T-helper 2 cell (primary cell): ENCODE measurements around the gene PAN3.

Experiments
- DNase-seq, 5 experiments: peaks; one replicate each; pipeline versions ENCODE4 v3.0.0 to v3.0.0-alpha.2; 2012 to 2022

PAN3 gene

DNA sequence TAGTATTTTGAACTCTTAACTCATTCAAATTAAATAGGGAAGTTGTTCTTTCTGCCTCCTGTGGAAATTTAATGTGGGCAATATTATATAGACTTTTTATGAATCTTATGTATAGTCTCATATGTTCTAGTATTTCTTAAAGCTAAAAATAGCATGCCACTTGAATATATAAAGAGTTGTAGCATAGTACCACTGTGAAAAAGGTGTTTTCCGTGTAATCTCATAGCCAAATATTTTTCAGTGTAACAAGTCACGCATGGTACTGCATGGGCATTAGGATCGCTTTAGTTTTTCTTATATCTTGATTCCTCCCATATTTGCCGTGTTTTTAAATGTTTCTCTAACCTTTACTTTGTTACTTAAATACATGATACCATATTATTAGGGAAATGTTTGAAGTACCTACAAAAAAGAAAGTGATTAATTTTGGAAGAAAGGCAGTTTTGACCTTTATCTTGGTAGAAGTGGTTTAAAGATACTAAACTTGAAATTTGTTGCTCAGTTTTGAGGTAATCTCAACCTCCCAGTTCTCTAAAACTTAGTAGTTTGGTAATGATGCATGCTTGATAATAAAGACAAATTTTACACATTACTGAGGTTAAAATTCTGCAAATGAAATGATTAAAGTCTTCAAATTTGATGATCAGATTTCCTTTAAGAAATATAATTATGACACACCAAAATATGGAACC lies 81.2 kb downstream of the PAN3 start:
- no peak for DNase-seq

DNA sequence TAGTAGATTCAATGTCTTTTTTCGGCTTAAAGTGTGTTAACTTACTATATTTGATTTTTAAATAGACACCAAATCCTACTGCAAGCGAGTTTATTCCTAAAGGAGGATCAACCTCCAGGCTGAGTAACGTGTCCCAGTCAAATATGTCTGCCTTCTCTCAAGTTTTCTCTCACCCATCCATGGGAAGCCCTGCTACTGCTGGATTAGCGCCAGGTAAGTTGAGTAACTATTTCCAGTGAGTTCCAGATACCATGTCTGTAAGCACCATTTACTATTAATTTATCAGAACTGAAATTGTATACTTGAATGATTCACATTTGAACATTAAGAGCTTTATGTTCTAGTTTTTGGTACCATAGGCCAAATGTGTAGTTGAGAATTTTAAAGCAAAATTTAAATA lies 81.8 kb downstream of the PAN3 start:
- no peak for DNase-seq

DNA sequence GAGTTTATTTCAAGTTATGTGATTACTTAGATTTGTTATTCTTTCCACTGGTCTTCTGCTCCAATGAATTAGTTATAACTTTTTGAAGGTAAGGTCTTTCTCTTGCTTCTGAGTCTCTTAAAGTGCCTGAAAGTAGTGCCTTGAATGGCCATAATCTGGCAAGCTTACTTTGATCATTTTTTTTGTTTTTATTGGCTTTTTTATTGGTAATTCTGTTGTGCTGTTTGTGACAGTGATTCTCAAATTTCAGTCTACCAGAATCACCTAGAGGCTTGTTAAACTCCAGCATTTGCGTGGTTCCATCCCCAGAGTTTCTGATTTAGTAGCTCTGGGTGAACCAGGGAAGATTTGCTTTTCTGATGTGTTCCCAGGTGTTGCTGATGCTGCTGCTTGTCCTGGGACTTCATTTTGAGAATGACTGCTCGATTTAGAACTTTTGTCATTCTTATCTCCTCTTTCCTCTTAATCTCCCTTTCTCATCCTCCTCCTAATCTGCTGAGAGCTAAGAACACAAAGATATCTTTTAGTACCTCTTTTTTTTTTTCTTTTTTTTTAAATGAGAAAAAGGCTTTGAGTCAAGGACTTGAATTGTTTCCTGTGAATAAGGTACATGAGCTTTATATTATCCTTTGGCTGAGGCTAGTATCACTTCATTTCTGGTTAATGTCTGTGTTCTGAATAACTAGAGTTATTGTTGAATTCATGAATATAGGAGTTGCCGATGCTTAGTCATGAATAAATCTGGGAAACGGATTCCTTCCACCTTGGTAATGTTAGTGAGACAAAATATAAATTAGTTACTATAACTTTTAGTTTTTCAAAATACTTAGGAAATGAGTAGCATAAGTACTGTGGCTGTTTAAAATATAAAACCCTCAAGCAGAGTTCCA lies 91.4 kb downstream of the PAN3 start:
- no peak for DNase-seq

DNA sequence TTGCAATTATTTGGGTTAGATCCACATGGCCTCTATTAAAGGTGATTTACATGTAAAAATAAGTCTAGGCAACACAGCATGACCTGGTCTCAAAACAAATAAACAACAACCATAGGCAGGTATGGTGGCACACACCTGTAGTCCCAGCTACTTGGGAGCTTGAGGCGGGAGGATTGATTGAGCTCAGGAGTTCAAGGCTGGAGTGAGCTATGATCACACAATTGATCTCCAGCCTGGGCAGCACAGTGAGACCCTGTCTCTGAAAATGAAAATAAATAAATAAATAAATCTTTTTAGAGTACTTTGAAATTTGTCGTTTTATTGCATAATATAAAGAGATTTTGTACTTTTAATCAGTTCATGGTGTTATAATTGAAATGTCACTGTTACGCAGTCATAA lies 93.3 kb downstream of the PAN3 start:
- no peak for DNase-seq

DNA sequence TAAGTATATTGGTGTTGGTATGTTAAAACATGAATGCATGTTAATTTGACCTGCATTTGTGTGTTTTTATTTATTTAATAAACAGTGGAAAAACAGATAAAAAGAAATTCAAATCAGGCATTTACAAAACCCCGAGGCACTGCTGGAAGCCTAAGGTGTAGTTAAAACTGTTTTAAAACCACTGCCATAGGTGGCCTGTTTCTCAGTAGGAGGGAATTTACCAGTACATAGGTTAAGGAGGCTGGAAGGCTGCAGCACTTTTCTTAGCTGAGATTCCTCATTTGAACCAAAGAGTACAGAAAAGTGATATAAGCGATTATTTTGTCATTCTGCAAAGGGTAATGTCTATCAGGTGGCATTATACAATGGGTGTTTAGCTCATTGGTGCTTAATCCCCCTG lies 99.6 kb downstream of the PAN3 start:
- DNase-seq: no peak

DNA sequence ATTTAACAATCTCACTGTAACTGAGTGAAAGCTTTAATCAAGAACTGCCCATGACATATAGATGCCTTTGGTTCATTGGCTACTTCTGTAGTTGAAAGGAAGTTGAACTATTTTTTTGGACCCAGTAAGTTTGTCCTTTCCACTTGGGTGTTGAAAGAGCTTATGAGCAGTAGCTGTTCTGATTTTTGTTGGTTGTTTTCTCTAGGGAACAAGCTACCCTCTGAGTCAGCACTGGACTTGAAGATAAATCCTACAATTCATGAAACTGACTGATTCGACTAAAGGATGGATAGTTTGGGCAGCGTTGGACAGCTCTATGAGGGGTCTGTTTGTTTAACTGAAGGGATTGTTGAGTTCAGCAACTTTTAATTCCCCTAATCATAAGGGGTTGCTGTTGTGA lies 101.0 kb downstream of the PAN3 start:
- no peak for DNase-seq

DNA sequence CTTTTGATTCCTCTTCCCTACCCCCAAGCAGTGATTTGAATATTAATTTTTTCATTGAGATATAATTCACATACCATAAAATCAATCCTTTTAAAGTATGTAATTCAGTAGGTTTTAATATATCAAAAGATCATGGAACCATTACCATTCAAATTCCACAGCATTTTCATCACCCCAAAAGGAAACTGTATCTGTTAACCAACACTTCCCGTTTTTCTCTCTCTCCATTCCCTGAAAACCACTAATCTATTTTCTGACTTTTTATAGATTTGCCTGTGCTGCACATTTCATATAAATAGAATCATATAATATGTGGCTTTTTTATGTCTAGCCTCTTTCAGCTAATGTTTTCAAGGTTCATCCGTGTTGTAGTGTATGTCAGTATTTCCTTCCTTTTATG lies 107.1 kb downstream of the PAN3 start:
- DNase-seq: no peak

DNA sequence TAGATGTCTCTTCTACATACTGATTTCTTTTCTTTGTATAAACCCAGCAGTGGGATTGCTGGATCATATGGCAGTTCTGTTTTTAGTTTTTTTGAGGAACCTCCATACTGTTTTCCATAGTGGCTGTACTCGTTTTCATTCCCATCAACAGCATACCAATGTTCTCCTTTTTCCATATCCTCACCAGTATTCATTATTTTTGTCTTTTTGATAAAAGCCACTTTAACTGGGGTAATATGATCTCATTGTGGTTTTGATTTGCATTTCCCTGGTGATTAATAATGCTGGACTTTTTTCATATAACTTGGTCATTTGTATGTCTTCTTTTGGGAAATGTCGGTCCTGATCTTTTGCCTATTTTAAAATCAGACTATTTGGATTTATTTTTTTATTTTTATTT lies 108.5 kb downstream of the PAN3 start:
- no peak for DNase-seq

DNA sequence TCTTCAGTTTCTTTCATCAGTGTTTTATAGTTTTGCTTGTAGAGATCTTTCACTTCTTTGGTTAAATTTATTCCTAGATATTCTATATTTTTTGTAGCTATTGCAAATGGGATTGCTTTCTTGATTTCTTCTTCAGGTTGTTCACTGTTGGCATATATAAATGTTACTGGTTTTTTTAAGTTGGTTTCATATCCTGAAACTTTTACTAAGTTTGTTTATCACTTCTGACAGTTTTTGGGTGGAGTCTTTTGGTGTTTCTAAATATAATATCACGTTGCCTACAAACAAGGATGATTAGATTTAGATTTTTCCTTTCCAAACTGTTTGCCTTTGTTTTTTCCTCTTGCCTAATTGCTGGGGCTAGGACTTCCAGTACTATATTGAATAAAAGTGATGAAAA lies 109.7 kb downstream of the PAN3 start:
- no peak for DNase-seq

DNA sequence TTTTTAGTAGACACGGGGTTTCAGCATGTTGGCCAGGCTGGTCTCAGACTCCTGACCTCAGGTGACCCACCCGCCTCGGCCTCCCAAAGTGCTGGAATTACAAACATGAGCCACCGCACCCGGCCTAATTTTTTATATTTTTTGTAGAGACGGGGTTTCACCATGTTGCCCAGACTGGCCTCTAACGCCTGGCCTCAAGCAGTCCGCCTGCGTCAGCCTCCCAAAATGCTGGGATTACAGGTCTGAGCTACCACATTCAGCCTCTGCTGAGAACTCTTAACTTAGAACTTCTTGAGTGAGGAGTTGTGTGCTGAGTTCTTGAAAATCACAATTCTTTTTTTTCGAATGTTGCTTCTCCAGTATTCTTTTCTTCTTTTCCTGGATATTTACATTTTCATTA lies 112.2 kb downstream of the PAN3 start:
- no peak for DNase-seq

DNA sequence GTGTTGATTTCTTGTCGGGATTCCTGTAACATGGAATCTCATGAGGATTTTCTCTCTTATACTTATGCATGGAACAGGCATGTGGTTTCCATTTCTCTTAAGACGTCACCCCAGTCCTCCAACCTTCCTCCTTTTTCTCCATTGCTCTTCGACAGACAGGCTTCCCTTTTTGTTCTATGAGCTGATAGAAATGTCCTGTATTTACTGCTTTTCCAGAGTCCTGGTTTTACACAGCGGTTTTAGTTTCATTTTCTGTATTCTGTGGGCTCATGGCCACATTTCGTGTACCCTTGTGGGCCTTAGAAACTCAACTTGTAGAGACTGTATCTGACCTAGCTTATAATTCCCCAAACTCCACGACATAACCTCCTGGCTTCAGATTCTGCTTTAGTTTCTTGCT lies 113.1 kb downstream of the PAN3 start:
- no peak for DNase-seq

DNA sequence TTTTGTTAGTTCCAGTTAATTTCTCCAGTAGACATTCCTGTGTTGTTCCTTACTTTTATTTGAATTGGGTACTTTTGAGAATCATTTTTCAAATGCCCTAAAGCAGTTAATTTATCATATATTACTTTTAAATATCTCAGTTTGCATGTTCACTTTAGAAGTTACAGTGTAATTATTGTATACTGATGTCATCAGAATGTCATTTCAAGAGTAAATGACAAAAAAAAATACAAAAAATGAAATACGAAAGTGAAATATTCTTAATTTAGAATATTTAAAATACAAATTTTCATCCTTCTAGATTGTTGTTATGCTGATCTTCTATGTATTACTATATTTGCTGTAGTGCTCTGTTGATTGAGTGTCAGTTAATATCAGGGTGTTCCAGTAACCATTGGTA lies 114.2 kb downstream of the PAN3 start:
- no peak for DNase-seq

DNA sequence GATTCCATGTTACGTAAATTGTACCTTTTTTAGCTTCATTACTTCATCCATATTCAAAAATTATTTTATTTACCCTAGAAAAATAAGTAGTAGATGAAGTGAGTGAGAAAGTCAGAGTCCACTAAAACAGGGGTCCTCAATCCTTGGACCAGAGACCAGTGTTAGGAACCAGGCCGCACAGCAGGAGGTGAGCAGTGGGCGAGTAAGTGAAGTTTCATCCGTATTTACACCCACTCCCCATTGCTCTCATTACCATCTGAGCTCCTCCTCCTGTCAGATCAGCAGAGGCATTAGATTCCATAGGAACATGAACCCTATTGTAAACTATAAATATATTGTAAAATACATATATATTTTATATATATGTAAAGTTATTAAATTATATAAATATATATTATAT lies 119.0 kb downstream of the PAN3 start:
- DNase-seq: no peak

DNA sequence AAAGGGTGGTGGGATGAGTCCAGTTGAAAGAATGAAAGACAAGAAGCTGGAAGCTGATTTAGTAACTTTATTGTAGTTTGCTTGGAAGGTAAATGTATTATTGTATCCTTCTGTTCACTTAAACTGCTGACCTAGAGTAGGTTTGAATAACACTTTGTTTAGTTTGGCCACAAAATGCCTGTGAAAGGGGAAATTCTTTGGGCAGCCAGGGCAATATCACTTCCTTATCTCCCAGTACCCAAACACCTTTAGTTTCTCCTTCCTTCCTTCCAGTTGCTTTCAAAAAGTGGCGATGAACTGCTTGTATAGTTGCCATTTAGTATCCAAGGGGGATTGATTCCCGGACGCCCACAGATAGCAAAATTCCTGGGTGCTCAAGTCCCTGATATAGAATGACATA lies 120.1 kb downstream of the PAN3 start:
- DNase-seq: no peak

DNA sequence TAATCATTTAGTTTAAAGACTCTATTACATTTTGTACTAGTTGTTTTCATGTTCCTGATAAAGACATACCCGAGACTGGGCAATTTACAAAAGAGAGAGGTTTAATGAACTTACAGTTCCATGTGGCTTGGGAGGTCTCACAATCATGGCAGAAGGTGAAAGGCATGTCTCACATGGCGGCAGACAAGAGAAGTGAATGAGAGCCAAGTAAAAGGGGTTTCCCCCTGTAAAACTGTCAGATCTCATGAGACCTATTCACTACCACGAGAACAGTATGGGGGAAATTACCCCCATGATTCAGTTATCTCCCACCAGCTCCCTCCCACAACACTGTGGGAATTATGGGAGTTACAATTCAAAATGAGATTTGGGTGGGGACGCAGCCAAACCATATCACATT lies 129.2 kb downstream of the PAN3 start:
- DNase-seq: no peak

DNA sequence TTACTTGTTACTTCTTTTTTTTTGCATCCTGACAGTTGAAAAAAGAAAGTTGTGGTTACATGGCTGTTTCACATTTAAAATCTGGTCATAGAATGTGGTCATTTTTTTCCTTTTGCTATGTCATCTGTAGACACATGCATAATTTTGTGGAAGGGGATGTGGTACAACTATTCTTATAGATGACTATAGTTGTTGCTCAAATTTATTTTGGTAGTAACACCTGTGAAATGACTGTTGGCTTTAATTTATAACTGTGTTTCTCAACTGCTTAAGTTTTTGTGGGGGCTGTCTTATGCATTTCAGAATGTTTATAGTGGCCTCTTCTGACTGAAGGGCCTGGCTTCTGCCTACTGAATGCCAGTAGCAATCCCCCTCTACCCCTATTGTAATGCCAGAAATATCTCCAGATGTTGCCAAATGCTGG lies 130.5 kb downstream of the PAN3 start:
- DNase-seq: peak in 2 of 5 experiments; percentile 15 to 95

DNA sequence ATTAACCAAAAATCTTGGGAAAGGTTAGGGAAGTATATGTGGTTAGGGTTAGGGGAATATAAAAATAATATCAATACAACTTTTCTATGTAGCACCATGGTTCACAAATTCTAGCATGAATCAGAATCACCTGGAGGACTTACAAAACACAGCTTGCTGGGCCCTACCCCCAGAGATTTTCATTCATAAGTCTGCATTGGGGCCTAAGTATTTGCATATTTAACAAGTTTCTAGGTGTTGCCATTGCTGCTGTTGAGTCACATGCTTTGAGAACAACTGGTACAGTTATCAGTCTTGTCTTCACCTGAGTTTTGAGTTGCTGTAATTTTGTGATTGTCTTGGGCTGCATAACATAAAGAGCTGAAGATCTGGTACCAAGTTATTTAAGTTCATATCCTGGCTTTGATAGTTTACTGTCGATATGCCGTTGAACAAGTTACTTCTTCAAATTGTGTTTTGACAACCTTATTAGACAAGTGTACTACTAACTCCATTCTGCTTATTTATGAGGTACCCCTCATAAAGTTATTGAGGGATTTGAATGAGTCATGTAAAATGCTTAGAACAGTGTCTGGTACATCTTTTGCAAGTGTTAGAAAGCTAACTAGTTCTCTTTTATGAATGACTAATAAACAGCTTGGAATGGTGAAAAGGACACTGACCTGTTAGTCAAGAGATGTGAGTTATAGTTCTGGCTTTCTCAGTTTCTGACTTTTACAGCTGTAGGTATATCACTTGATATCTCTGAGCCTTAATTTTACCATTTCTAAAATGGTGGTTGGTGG lies 132.9 kb downstream of the PAN3 start:
- no peak for DNase-seq

DNA sequence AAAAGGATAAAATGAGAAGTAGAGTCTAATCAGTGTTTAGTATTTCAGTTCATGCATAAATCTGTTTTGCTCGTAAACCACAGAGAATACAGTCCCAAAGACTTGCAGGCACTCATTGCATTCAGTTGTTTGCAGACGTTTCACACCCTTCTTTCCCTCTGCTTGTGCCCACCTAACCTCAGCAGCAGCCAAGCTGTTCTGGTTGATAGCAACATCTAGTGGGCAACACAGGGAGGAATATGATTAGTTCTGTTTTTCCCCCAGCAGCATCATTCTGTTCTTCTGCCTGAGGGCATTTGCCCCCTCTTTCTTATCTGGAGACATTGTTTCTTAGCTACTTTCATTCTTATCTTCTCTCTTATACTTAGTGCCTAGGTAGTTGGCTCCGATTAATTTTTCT lies 135.6 kb downstream of the PAN3 start:
- no peak for DNase-seq

DNA sequence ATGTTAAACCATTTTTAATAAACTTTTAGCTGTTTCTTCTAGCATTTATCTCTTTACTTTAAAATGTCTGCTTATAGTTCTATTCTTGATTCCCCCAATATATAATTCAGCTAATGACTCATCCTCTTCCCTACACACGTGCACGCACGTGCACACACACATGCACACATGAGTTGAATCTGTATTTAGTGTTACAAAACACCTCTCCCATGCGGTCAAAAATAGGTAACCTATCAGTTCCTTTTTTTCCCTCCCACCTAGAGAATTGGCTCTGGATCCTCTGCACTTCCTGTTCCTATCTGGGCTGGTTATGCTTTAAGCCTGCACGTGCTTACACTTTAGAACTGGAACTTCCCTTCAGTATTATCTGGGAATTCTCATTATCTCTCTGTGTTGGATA lies 144.1 kb downstream of the PAN3 start:
- no peak for DNase-seq

DNA sequence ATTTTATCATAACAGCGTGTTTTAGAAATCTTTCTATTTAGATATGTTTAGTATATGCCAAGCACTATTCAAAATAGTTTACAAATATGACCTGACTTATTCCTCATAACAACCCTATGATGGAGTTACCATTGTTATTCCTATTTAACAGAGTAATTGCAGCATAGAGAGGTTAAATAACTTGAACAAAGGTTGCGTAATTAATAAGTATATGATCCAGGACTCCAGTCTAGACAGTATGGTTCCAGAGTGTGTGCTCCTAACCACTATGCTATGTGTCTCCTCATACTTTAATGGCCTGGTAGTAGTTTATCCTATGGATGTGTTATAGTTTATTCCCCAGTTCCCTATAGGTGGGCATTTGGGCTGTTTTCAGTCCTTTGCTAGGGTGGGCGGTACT lies 145.3 kb downstream of the PAN3 start:
- DNase-seq: no peak

DNA sequence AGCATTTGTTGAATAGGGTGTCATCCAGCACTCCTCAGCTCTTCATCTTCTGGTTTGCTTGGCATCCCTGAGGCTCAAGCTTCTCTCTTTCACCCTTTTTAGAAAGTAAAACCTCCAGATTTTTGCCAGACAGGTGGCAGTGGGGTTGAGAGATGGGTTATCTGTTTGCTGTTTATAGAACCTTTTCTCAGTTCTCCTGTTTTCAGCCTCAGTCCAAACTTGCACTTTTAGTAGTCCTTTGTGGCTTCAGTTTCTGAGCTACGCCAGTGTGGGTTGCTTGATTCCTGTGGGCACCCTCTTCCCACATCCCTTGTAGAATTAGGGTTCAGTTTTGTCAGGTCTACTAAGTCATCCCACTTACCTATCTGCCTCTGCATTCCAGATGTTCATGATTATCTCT lies 147.9 kb downstream of the PAN3 start:
- peak in 1 of 5 experiments; percentile 19 for DNase-seq

DNA sequence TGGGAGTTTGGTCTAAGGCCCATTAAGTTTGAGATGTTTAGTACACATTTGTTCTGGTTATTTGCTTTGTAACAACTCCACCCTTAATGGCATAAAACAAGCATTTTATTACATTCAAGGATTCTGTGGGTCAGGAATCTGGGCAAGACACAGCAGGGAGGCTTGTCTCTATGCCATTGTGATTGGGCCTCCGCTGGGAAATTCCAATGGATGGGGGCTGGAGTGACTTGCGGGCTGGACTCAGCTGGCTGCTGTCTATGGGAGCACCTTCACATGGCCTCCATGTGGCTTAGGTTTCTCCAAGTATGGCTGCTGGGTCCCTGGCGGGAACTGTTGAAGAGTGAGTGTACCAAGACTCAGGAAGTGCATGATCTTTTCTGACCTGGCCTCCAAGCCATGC lies 159.0 kb downstream of the PAN3 start:
- DNase-seq: no peak

DNA sequence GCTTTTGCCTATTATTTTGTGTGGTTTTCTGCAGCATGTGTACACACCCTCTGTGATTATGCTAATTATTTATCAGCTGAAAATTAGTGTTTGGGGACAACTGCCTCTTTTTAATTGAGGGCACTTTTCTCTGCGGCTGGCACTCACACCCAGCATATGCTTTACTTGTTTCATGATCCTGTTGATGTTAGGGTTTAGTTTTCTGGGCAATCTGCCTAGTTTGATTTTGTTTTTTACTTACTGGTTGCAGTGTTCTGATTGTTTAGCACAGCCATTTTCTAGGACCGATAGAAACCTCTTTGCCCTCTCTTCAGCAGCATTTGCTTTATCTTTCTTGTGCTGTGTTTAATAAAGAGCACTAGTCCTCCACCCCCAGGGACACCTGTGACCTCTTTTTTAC lies 161.6 kb downstream of the PAN3 start:
- DNase-seq: no peak

DNA sequence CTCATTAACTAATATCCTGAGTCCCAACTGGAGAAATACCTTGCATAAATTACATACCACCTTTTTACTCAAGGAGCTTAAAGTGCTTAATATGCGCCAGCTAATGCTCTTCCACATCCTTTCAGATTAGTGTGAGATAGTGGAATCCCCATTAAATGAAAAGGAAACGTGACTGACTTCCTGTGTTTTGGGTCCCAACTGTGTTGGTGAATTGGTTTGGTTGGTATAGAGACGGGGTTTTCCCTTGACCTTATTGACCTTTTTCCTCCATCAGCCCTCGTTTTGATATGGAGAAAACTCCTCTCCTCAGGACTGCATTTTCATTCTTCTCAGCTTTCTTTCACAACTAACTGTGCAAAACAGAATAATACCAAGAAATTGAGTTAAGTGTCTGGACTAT lies 163.5 kb downstream of the PAN3 start:
- no peak for DNase-seq
